Aortic smooth muscle cell (primary cell): ENCODE results near the gene THOC7. TPM values are rescaled to one million over a fixed set of nuclear protein-coding genes. Genes with fewer than 3 reads are reported as not detected.

Experiments used
- total RNA-seq: library from RNA; depleted of rRNA; stranded (reverse); fragments of >200 nt; gene quantifications from 2 replicates; pipeline ENCODE4 v1.2.3, GENCODE V29; 2014

THOC7 gene
- total RNA-seq, result 40.3 and 66.5 TPM in 2 replicates

GRCh38 chr3:63863150-63864007 lies at the start of gene THOC7, which contains the start of gene ATXN7:
THOC7 (minus strand) TSS chr3:63863805; CDS start chr3:63863790, 15 bp downstream.
ATXN7 (plus strand) TSS chr3:63863867; CDS start chr3:63912599, 48,732 bp downstream.

GRCh38 chr3:63911873-63912767 lies 48.5 kb upstream of the THOC7 start, which contains the start of gene SCAANT1:
SCAANT1 (minus strand) TSS chr3:63912383.

GRCh38 chr3:63819151-63819398 lies 44.5 kb downstream of the THOC7 start, which contains the start of gene C3orf49:
C3orf49 (plus strand) TSS chr3:63819299; CDS start chr3:63819472, 173 bp downstream.

Other genes starting within 250 kb of the THOC7 start
- gene SNTN, start 211.1 kb downstream of the THOC7 start, total RNA-seq, result not detected in 2 replicates
- gene C3orf49, start 44.5 kb downstream of the THOC7 start, total RNA-seq, result not detected in 2 replicates
- 9.5 and 12.7 TPM in 2 replicates for gene ATXN7, start 62 bp upstream of the THOC7 start, total RNA-seq
- gene SCAANT1, start 48.6 kb upstream of the THOC7 start, total RNA-seq, result not detected in 2 replicates
- gene PSMD6, start 159.7 kb upstream of the THOC7 start, total RNA-seq, result 105 and 108 TPM in 2 replicates